Measurements from ENCODE around the gene DAZAP1. TPM values are rescaled to one million over a fixed set of nuclear protein-coding genes. Genes with fewer than 3 reads are reported as not detected.

DAZAP1 gene
- total RNA-seq, 4 donors from 2014 or later = 53.7 to 74.1 (median 63.4) TPM

GRCh38 chr19:1396768-1397679 lies 10.4 kb upstream of the DAZAP1 start:
- H3K27ac ChIP-seq = peak overlapping the region in 3 of 4 donors; percentile 14 to 99 (median 42)
- ATAC-seq (no peak), DNase-seq (peak in 1 of 2 donors; percentile 44)
- peaks cover 0 to 21% of the 10 kb centered on the region in 2 donors for H3K36me3 ChIP-seq
- in situ Hi-C loops (cut with MboI; ENCODE audit: low sequenced_read_pairs in 4 of 4) = no loop called here
- intact Hi-C loops (cut with DNase I; ENCODE audit: low total_unique reads) = no loop called here
- TF ChIP-seq CTCF (IDR thresholded peaks at IDR 0.05 in 4 of 5, conservative IDR thresholded peaks at IDR 0.05 in 1 of 5) = no peak
- no peak for TF ChIP-seq POLR2A (IDR thresholded peaks at IDR 0.05)
- H3K4me3 ChIP-seq = no peak overlapping the region
- no peaks in the 10 kb centered on the region for H3K9me3 ChIP-seq
- peaks cover 19 to 29% of the 10 kb centered on the region in 2 donors for H3K4me1 ChIP-seq
- no peaks in the 10 kb centered on the region for H3K27me3 ChIP-seq

- no peak for DNase-seq
- no peaks in the 10 kb centered on the region for H3K27me3 ChIP-seq
- no peak for ATAC-seq
- peaks cover 0 to 12% of the 10 kb centered on the region in 2 donors for H3K36me3 ChIP-seq
- intact Hi-C loops (cut with DNase I; ENCODE audit: low total_unique reads) = no loop called here
- no peaks in the 10 kb centered on the region for H3K9me3 ChIP-seq
- peak overlapping the region in 2 of 4 donors; percentile 42 to 99 for H3K27ac ChIP-seq
- TF ChIP-seq CTCF (IDR thresholded peaks at IDR 0.05 in 4 of 5, conservative IDR thresholded peaks at IDR 0.05 in 1 of 5) (no peak), POLR2A (IDR thresholded peaks at IDR 0.05) (no peak)
- H3K4me1 ChIP-seq = peaks cover 19 to 29% of the 10 kb centered on the region in 2 donors
- H3K4me3 ChIP-seq = no peak overlapping the region
- in situ Hi-C loops (cut with MboI; ENCODE audit: low sequenced_read_pairs in 4 of 4) = no loop called here
Measured at GRCh38 chr19:1397838-1398237, 9.5 kb upstream of the DAZAP1 start.

DNA sequence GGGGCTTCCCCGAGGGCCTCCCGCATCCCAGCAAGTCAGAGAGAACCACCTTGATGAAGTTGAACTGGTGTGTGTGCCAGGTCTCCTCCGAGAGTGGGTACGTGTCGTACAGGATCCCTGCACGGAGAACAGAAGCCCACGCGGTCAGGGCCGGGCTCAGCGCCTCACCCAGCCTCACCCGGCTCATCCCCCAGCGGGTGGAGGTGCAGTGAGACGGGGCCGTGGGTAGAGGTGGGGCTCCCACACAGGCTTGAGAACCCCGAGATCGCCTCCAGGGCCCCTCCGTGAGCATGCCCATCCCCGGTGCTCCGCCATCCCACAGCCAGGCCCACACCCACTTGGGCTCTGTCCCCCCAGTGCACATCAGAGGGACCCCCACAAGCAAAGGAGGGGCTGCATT lies 8.3 kb upstream of the DAZAP1 start:
- DNase-seq (no peak), ATAC-seq (no peak)
- peaks cover 0 to 1% of the 10 kb centered on the region in 2 donors for H3K36me3 ChIP-seq
- H3K27me3 ChIP-seq = no peaks in the 10 kb centered on the region
- H3K4me3 ChIP-seq = no peak overlapping the region
- H3K27ac ChIP-seq = peak overlapping the region in 2 of 4 donors; percentile 91 to 99
- peaks cover 19 to 29% of the 10 kb centered on the region in 2 donors for H3K4me1 ChIP-seq
- TF ChIP-seq CTCF (IDR thresholded peaks at IDR 0.05 in 4 of 5, conservative IDR thresholded peaks at IDR 0.05 in 1 of 5) (no peak), POLR2A (IDR thresholded peaks at IDR 0.05) (no peak)
- in situ Hi-C loops (cut with MboI; ENCODE audit: low sequenced_read_pairs in 4 of 4) = no loop called here
- intact Hi-C loops (cut with DNase I; ENCODE audit: low total_unique reads) = no loop called here
- no peaks in the 10 kb centered on the region for H3K9me3 ChIP-seq

DNA sequence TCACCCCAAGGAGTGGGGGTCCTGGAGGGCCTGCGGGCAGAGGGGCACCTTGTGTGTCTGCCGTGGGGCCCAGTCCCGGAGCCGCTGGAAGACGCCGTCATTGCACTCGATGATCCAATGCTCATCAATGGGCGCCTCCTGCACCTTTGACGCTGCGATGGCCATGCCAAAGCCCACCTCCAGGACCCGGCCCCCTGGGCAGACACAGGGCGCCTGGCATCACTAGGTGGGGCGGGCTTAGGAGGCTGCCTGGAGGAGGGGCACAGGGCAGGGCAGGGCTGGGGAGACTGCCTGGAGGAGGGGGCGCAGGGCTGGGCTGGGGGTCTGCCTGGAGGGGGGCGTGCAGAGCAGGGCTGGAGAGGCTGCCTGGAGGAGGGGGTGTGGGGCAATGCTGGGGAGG lies 7.6 kb upstream of the DAZAP1 start:
- Histone ChIP-seq H3K9me3 (no peaks in the 10 kb centered on the region), H3K4me3 (no peak overlapping the region), H3K4me1 (peaks cover 19 to 29% of the 10 kb centered on the region in 2 donors), H3K27me3 (no peaks in the 10 kb centered on the region), H3K27ac (peak overlapping the region; percentile 88 to 99 (median 91)), H3K36me3 (no peaks in the 10 kb centered on the region)
- intact Hi-C loops (cut with DNase I; ENCODE audit: low total_unique reads) = loop anchor here (2.0 to 5.0 kb wide), 3 partner anchors 17 to 122 kb away; partner anchors contain the start of genes FAM174C and NDUFS7
- DNase-seq = no peak
- ATAC-seq = no peak
- in situ Hi-C loops (cut with MboI; ENCODE audit: low sequenced_read_pairs in 4 of 4) = no loop called here
- TF ChIP-seq CTCF (IDR thresholded peaks at IDR 0.05 in 4 of 5, conservative IDR thresholded peaks at IDR 0.05 in 1 of 5) (no peak), POLR2A (IDR thresholded peaks at IDR 0.05) (no peak)

All from gastrocnemius medialis (tissue), 4 donors.